Progenitor cell of endocrine pancreas (in vitro differentiated cells): Measurements from ENCODE around the gene ITPR2. TPM values are rescaled to one million over a fixed set of nuclear protein-coding genes. Genes with fewer than 3 reads are reported as not detected.

ENCODE experiments used
- DNase-seq: peaks from one replicate; pipeline ENCODE4 v3.0.0; 2021; ENCODE audit warnings: low spot score; ENCODE audit not compliant: unreplicated experiment
- H3K27ac Mint-ChIP-seq: 2 replicates; pipeline ENCODE4 v1.8.0; 2021; ENCODE audit warnings: mild to moderate bottlenecking, moderate library complexity, mixed read lengths
- H3K27me3 Mint-ChIP-seq: 2 replicates; pipeline ENCODE4 v1.8.0; 2021; ENCODE audit warnings: mixed read lengths
- H3K36me3 Mint-ChIP-seq: 2 replicates; pipeline ENCODE4 v1.8.0; 2022; ENCODE audit warnings: mixed read lengths; ENCODE audit not compliant: insufficient read depth
- H3K4me1 Mint-ChIP-seq: 2 replicates; pipeline ENCODE4 v1.8.0; 2021; ENCODE audit warnings: low read depth, mixed read lengths
- H3K4me3 Mint-ChIP-seq: 2 replicates; pipeline ENCODE4 v1.8.0; 2021; ENCODE audit warnings: low read depth, mild to moderate bottlenecking, moderate library complexity, mixed read lengths
- H3K9me3 Mint-ChIP-seq: 2 replicates; pipeline ENCODE4 v1.8.0; 2021; ENCODE audit warnings: low read depth, mixed read lengths
- CTCF ChIP-seq: fragments of 200-600 bp; sonication (generic); IDR thresholded peaks from one replicate; pipeline ENCODE4 v1.5.0; 2021; ENCODE audit warnings: antibody characterized with exemption, mild to moderate bottlenecking; ENCODE audit not compliant: unreplicated experiment
- total RNA-seq: library from RNA; stranded (reverse); gene quantifications from 2 replicates; pipeline ENCODE4 v1.2.1, GENCODE V29; 2021

ITPR2 gene
- total RNA-seq, 1 donor from 2014 or later = 72.4 TPM

DNA sequence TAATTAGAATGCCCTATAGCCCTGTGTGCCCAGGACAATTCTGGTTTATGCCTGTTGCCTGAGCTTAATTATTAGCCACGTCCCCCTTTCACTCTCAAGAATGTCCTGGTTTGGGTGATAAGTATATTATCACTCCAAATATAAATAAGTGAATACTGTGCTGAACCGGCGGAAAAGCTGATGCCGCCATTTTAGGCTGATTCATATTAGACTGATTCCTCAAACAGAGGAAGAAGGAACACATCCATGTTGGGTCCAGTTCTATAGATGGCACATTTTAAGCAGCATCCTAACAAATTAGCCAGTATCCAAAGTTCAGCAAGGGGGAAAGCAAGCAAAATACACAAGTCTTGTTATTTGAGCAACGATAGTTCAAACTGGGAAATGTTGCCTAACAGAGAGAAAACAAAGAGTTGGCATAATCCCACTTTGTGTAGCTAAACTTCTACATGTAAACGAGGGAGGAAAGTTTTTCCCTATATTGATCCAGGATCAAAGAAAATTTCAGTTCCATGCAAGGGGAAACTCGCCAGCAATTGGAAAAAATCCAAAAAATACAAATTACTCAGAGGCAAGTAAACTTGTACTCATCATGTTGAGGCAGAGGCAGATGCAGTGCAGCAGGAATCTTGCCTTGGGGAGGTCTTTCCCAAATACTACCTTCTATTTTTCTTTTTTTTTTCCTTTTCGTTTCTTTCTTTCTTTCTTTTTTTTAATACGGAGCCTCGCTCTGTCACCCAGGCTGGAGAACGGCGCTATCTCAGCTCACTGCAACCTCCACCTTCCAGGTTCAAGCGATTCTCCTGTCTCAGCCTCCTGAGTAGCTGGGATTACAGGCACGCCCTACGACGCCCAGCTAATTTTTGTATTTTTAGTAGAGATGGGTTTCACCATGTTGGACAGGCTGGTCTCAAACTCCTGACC is 96.2 kb downstream of the ITPR2 start:
- Mint-ChIP-seq H3K9me3 (peaks cover 21% of the 10 kb centered on the region), H3K36me3 (peaks cover 13% of the 10 kb centered on the region), H3K4me1 (peaks cover 4% of the 10 kb centered on the region)

DNA sequence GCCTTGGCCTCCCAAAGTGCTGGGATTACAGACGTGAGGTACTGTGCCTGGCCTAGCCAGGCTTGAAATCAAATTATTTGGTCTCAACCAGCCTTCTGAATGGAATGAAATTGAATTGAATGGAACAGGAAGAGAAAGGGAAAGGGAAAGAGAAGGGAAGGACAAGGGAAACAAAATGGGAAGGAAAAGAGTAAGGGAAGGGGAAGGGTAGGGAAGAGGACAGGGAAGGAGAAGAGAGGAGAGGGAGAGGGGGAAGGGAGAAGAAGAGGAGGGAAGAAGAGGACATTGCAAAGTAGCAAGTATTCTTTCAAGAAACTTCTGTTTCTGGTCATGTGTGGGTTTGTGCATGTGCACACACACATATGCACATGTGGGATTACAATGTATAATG is 97.8 kb downstream of the ITPR2 start:
- H3K27ac Mint-ChIP-seq = no peak overlapping the region
- H3K4me3 Mint-ChIP-seq = no peak overlapping the region
- no peak for TF ChIP-seq CTCF

More for the DNA sequence above, 96.2 kb downstream of the ITPR2 start:
- H3K27ac Mint-ChIP-seq = no peak overlapping the region
- H3K4me3 Mint-ChIP-seq = no peak overlapping the region
- TF ChIP-seq CTCF = no peak
- DNase-seq = no peak
- H3K27me3 Mint-ChIP-seq = no peaks in the 10 kb centered on the region

DNA sequence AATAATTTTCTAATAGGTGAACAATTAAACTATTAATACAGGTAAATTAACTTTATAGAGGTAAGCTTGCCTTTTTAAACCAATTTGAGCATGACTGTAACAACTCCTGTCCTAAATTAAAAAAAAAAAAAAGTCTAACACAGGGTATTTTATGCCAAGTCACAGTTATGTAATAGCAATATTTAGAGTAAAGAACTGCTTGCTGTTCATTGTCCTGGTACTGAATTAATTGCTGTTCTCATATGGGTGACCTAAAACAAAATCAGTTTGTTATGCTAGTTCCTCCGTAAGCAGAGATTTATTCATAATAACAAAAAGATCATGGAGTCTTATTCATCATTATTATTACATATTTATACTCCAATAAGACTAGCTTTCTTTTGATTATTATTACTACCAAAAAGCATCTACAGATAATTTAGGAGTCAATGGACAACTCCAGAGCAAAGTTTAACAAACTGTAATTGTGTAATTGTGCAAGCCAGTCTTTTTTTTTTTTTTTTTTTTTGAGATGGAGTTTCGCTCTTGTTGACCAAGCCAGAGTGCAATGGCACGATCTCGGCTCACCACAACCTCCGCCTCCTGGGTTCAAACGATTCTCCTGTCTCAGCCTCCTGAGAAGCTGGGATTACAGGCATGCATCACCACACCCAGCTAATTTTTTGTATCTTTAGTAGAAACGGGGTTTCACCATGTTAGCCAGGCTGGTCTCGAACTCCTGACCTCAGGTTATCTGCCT is 98.3 kb downstream of the ITPR2 start:
- Mint-ChIP-seq H3K4me1 (peaks cover 2% of the 10 kb centered on the region), H3K36me3 (peaks cover 10% of the 10 kb centered on the region), H3K9me3 (peaks cover 16% of the 10 kb centered on the region), H3K4me3 (no peak overlapping the region), H3K27me3 (no peaks in the 10 kb centered on the region), H3K27ac (no peak overlapping the region)
- no peak for DNase-seq
- no peak for TF ChIP-seq CTCF

More for the DNA sequence above, 97.8 kb downstream of the ITPR2 start:
- no peak for DNase-seq
- peaks cover 2% of the 10 kb centered on the region for H3K4me1 Mint-ChIP-seq
- no peaks in the 10 kb centered on the region for H3K27me3 Mint-ChIP-seq
- H3K9me3 Mint-ChIP-seq = peaks cover 21% of the 10 kb centered on the region
- H3K36me3 Mint-ChIP-seq = peaks cover 13% of the 10 kb centered on the region

DNA sequence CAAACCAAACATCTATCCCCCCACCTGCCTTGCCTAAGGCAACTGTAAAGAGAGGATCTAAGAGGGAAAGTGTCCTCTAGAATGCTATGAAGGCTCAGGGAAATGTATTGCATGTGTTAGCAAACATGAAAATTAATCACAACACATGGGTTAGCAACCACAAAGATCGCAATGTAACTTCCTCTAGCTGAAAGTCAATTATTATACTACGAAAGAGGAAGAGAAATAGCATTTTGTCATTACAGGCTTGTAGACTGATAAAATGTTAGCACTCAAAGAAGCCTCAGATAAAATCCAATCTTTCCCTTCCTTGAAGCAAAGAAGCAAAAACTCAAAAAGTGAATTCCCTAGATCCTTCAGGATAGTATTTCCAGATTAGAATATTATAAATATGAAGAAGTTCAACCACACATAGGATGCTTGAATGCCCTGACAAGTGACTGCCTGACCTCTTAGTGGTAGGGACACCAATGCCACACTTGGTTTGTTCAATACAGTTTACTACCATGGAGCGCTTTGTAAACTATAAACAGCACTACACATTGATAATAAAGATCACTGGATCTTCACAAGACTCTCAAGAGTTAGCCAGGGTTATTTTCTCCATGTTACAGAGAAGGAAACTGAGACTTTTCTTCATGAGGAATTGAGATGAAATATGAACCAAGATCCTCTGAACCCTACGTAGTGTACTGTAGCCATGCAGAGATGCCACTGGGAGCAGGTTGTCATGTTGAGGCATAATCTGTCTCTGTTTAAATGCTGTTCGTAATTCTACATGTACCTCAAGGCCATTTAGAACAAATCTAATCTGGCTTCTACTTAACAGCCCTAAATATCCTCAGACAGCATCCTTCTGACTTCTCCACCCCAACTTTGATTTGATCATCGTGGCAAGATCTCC is 100.7 kb downstream of the ITPR2 start:
- DNase-seq = no peak
- Mint-ChIP-seq H3K27ac (no peak overlapping the region), H3K4me1 (peaks cover 15% of the 10 kb centered on the region), H3K9me3 (no peaks in the 10 kb centered on the region), H3K27me3 (no peaks in the 10 kb centered on the region), H3K36me3 (peaks cover 2% of the 10 kb centered on the region), H3K4me3 (no peak overlapping the region)
- TF ChIP-seq CTCF = no peak
